K562 (cell line): ENCODE results near the gene WWP2. TPM values are rescaled to one million over a fixed set of nuclear protein-coding genes. Genes with fewer than 3 reads are reported as not detected.

Experiments
- ARID3A ChIP-seq: IDR thresholded peaks from 2 replicates; pipeline ENCODE4 v1.6.1; 2012; ENCODE audit warnings: low read depth, low read length, improper control_type of control experiment, borderline replicate concordance
- ASH1L ChIP-seq: fragments of 450-650 bp; IDR thresholded peaks from 2 replicates; pipeline ENCODE4 v1.6.1; 2018; ENCODE audit warnings: borderline replicate concordance, mild to moderate bottlenecking, low read depth; ENCODE audit not compliant: partially characterized antibody
- JUND ChIP-seq, 2 experiments: IDR thresholded peaks; 2 replicates in 1 of 2; 3 replicates in 1 of 2; pipeline ENCODE4 v1.6.1; 2011; ENCODE audit warnings: borderline replicate concordance in 2 of 2, low read depth in 2 of 2, low read length in 2 of 2, improper control_type of control experiment in 1 of 2, missing biosample characterization in 1 of 2, missing genetic modification characterization in 1 of 2, missing genetic modification reagents in 1 of 2
- MAZ ChIP-seq, 2 experiments: fragments of 450-650 bp in 1 of 2; sonication (generic) in 1 of 2; formaldehyde crosslinking; IDR thresholded peaks in 1 of 2; conservative IDR thresholded peaks in 1 of 2; 2 replicates each; pipeline versions ENCODE4 v1.4.0 to v1.5.0; 2020; ENCODE audit warnings: mild to moderate bottlenecking in 1 of 2, missing genetic modification reagents in 1 of 2
- PKNOX1 ChIP-seq: fragments of 450-650 bp; IDR thresholded peaks from 2 replicates; pipeline ENCODE4 v1.6.1; 2016
- RAD21 ChIP-seq, 2 experiments: fragments of 250-450 bp in 1 of 2; fragments of 450-650 bp in 1 of 2; sonication (Bioruptor Pico) in 1 of 2; formaldehyde crosslinking in 1 of 2; IDR thresholded peaks in 1 of 2; conservative IDR thresholded peaks in 1 of 2; 2 replicates each; pipeline versions ENCODE4 v1.4.0 to v1.8.0; 2020 to 2022; ENCODE audit warnings: mild to moderate bottlenecking in 2 of 2, moderate library complexity in 1 of 2
- SMC3 ChIP-seq: conservative IDR thresholded peaks from 2 replicates; pipeline ENCODE4 v1.6.1; 2011; ENCODE audit warnings: low read depth, low read length, improper control_type of control experiment; ENCODE audit not compliant: insufficient read depth
- TEAD4 ChIP-seq, 2 experiments: sonication (generic) in 1 of 2; formaldehyde crosslinking in 1 of 2; IDR thresholded peaks; 2 replicates each; pipeline versions ENCODE4 v1.6.1 to v1.8.0; 2012 to 2022; ENCODE audit warnings: borderline replicate concordance in 1 of 2, inconsistent platforms in 1 of 2, low read length in 1 of 2, mild to moderate bottlenecking in 1 of 2, missing genetic modification reagents in 1 of 2
- ZNF354B ChIP-seq: fragments of 250-450 bp; sonication (Bioruptor Pico); IDR thresholded peaks from 2 replicates; pipeline ENCODE4 v1.4.0; 2020
- polyA plus RNA-seq, 8 experiments: library from polyadenylated mRNA; depleted of rRNA in 4 of 8; stranded (reverse) in 5 of 8; unstranded in 3 of 8; fragments of >200 nt; fragmentation: Nextera tagmentation in 2 of 8; fragmentation: Illumina TruSeq in 1 of 8; extraction: Ambion mirVana in 2 of 8; extraction: Trizol in 1 of 8; gene quantifications; 2 replicates each; pipeline versions ENCODE4 v1.2.1 to v1.2.3, GENCODE V29; 2011 to 2014; ENCODE audit warnings: inconsistent platforms in 1 of 8, missing spikeins in 1 of 8
- total RNA-seq, 7 experiments: library from RNA; depleted of rRNA in 6 of 7; stranded (reverse); fragments of >200 nt in 6 of 7; fragmentation: Illumina TruSeq in 2 of 7; extraction: Trizol in 2 of 7; gene quantifications; 2 replicates each; pipeline versions ENCODE4 v1.2.1 to v1.2.3, GENCODE V29; 2011 to 2021; ENCODE audit warnings: low replicate concordance in 1 of 7
- TF ChIP-seq, protein P1 (sequence below): IDR thresholded peaks from 2 replicates; pipeline ENCODE4 v1.6.1; 2011; ENCODE audit warnings: borderline replicate concordance, low read depth, mild to moderate bottlenecking, moderate library complexity, low read length; ENCODE audit not compliant: insufficient read depth, poor library complexity, severe bottlenecking
- TF ChIP-seq, protein P2 (sequence below): fragments of 200-800 bp; sonication (Bioruptor generic); IDR thresholded peaks from 2 replicates; pipeline ENCODE4 v1.6.1; 2017; ENCODE audit warnings: missing genetic modification characterization, missing compliant biosample characterization

WWP2 gene
- total and polyA plus RNA-seq, 9 of the 15 experiments (the other 6 are each of a cell fraction or from before 2014, with no cell fraction given), result 1.9 to 34.4 (median 14.6) TPM

DNA sequence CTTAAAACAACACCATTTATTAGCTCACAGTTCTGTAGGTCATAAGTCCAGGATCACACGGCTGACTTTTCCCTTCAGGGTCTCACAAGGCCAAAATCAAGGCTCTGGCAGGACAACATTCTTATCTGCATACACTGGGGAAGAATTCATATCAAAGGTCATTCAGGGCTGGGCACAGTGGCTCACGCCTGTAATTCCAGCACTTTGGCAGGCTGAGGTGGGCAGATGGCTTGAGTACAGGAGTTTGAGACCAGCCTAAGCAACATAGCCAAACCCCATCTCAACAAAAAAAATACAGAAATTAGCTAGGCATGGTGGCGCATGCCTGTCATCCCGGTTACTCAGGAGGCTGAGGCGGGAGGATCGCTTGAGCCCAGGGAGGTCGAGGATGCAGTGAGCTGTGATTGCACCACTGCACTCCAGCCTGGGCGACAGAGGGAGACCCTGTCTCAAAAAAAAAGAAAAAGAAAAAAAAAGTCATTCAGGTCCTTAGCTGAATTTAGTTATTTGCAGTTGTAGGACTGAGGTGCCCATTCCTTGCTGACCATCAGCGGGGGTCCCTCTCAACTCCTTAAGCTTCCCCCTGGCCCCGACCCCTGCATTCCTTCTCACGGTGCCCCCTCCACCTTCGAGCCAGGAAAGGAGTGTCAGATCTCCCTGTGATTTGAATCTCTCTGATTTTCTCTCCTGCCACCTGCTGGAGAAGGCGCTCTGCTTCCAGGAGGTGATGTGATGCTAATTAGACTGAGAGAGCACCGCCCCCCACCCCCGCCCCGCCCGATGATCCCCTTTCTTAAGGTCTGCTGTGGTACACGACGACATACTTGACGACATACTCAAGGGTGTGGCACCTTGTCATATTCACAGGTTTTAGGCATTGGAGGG lies 97.2 kb downstream of the WWP2 start (continued):
- TF ChIP-seq ARID3A, result peak; percentile 59; the same call in 1 of the 2 replicates
- no peak for TF ChIP-seq ZNF354B (CRISPR knock-in tag)
- no peak for TF ChIP-seq ASH1L
- TF ChIP-seq JUND (IDR thresholded peaks at IDR 0.05; ENCODE audit: borderline replicate concordance, low read depth, low read length), result 0 out of 2 replicates have a peak, but pooled peaks have one; percentile 38
- no peak; the same call in 2 of the 3 replicates for TF ChIP-seq JUND (tag; IDR thresholded peaks at IDR 0.05; ENCODE audit: borderline replicate concordance, low read depth, low read length)
- TF ChIP-seq, protein P1, sequence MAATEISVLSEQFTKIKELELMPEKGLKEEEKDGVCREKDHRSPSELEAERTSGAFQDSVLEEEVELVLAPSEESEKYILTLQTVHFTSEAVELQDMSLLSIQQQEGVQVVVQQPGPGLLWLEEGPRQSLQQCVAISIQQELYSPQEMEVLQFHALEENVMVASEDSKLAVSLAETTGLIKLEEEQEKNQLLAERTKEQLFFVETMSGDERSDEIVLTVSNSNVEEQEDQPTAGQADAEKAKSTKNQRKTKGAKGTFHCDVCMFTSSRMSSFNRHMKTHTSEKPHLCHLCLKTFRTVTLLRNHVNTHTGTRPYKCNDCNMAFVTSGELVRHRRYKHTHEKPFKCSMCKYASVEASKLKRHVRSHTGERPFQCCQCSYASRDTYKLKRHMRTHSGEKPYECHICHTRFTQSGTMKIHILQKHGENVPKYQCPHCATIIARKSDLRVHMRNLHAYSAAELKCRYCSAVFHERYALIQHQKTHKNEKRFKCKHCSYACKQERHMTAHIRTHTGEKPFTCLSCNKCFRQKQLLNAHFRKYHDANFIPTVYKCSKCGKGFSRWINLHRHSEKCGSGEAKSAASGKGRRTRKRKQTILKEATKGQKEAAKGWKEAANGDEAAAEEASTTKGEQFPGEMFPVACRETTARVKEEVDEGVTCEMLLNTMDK, result peak; percentile 62
- 0 out of 4 replicates have a peak, but pooled peaks of 1 of the 2 experiments have one; percentile 17 for TF ChIP-seq MAZ (CRISPR knock-in tag; conservative IDR thresholded peaks at IDR 0.05 in 1 of 2, IDR thresholded peaks at IDR 0.05 in 1 of 2)
- TF ChIP-seq RAD21 (CRISPR knock-in tag; conservative IDR thresholded peaks at IDR 0.05 in 1 of 2, IDR thresholded peaks at IDR 0.05 in 1 of 2), result peak in 1 of 2 experiments; percentile 32; a peak in 1 of 4 replicates
- TF ChIP-seq, protein P2, sequence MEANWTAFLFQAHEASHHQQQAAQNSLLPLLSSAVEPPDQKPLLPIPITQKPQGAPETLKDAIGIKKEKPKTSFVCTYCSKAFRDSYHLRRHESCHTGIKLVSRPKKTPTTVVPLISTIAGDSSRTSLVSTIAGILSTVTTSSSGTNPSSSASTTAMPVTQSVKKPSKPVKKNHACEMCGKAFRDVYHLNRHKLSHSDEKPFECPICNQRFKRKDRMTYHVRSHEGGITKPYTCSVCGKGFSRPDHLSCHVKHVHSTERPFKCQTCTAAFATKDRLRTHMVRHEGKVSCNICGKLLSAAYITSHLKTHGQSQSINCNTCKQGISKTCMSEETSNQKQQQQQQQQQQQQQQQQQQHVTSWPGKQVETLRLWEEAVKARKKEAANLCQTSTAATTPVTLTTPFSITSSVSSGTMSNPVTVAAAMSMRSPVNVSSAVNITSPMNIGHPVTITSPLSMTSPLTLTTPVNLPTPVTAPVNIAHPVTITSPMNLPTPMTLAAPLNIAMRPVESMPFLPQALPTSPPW (CRISPR knock-in tag), result peak; percentile 50
- TF ChIP-seq SMC3, result 0 out of 2 replicates have a peak, but pooled peaks have one; percentile 20
- TF ChIP-seq PKNOX1, result 0 out of 2 replicates have a peak, but pooled peaks have one; percentile 8
- TF ChIP-seq TEAD4 (IDR thresholded peaks at IDR 0.05; ENCODE audit: low read length), result 0 out of 2 replicates have a peak, but pooled peaks have one; percentile 12
- TF ChIP-seq TEAD4 (CRISPR knock-in tag; IDR thresholded peaks at IDR 0.05; ENCODE audit: borderline replicate concordance), result no peak
